HG03039 (cell line): ENCODE results near the gene AANAT.

Experiments
- ATAC-seq: cut with Tn5 transposase; IDR thresholded peaks from one replicate; pipeline ENCODE4 v1.9.1; 2021; ENCODE audit warnings: mild to moderate bottlenecking, moderate library complexity; ENCODE audit not compliant: unreplicated experiment

The AANAT gene

GRCh38 chr17:76441686-76442340 lies 25.6 kb upstream of the AANAT start:
- no peak for ATAC-seq

- ATAC-seq, result no peak
These were observed 24.8 kb upstream of the AANAT start for GRCh38 chr17:76442341-76443338.

GRCh38 chr17:76444518-76445311 lies 22.7 kb upstream of the AANAT start:
- no peak for ATAC-seq

- no peak for ATAC-seq
These were observed 21.5 kb upstream of the AANAT start for GRCh38 chr17:76445697-76446448.

- ATAC-seq, result no peak
These were observed 20.8 kb upstream of the AANAT start for GRCh38 chr17:76446449-76447231.

GRCh38 chr17:76447931-76448652 lies 19.3 kb upstream of the AANAT start:
- no peak for ATAC-seq

GRCh38 chr17:76449126-76449525 lies 18.3 kb upstream of the AANAT start:
- no peak for ATAC-seq

- no peak for ATAC-seq
These were observed 15.9 kb upstream of the AANAT start for GRCh38 chr17:76451506-76451905.

GRCh38 chr17:76452127-76452659 lies 15.2 kb upstream of the AANAT start:
- no peak for ATAC-seq

- peak; percentile 78 for ATAC-seq
These were observed 14.6 kb upstream of the AANAT start, which contains the start of gene UBE2O for GRCh38 chr17:76452660-76453430. Gene UBE2O (minus strand): TSS chr17:76453152. CDS start chr17:76453141, 11 bp downstream.

- no peak for ATAC-seq
These were observed 14.0 kb upstream of the AANAT start for GRCh38 chr17:76453431-76453743.

GRCh38 chr17:76458580-76459490 lies 8.6 kb upstream of the AANAT start:
- ATAC-seq, result no peak

- ATAC-seq, result no peak
These were observed 7.7 kb upstream of the AANAT start for GRCh38 chr17:76459674-76460073.

GRCh38 chr17:76461765-76462555 lies 5.4 kb upstream of the AANAT start:
- ATAC-seq, result no peak

GRCh38 chr17:76462556-76463290 lies 4.7 kb upstream of the AANAT start:
- no peak for ATAC-seq

- no peak for ATAC-seq
These were observed 650 bp upstream of the AANAT start for GRCh38 chr17:76466775-76467130.
